Vagina (tissue), 2 donors: ENCODE data around the gene KIF16B.

Experiments used
- POLR2A ChIP-seq, 2 donors: fragments of 450-650 bp; IDR thresholded peaks; one replicate each; pipeline ENCODE4 v1.6.1; 2017; ENCODE audit warnings: antibody characterized with exemption in 2 of 2, mild to moderate bottlenecking in 2 of 2, moderate library complexity in 2 of 2
- POLR2AphosphoS5 ChIP-seq, 2 donors: sonication (generic); formaldehyde crosslinking; IDR thresholded peaks; one replicate each; pipeline ENCODE4 v1.9.0; 2017; ENCODE audit warnings: antibody characterized with exemption in 2 of 2, mild to moderate bottlenecking in 2 of 2, low read depth in 1 of 2; ENCODE audit not compliant: insufficient read depth in 1 of 2
- TF ChIP-seq, protein P1 (sequence below), 3 experiments: fragments of 450-650 bp in 2 of 3; fragments of 200-600 bp in 1 of 3; sonication (generic) in 1 of 3; IDR thresholded peaks; one replicate each; pipeline ENCODE4 v1.5.1; 2017 to 2019; ENCODE audit warnings: antibody characterized with exemption in 3 of 3, mild to moderate bottlenecking in 2 of 3, moderate library complexity in 2 of 3

DNA sequence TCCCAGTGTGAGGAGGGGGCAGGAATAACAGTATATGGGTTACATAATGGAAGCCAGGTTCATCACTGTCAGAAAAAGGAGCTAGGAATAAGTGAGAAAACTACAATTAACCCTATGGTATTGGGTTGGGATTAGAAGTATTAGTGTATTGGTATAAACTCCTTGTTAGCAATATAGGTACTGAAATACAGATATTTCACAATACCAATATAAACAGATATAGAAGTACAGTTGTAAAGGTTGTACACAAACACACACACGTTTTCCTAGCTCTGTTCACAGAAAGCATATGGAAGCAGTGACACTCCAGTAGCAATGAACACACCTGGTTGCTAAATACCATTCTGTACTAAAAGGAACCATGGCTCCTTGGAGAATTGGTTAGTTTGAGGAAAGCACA is 148.5 kb downstream of the KIF16B start:
- TF ChIP-seq, protein P1, sequence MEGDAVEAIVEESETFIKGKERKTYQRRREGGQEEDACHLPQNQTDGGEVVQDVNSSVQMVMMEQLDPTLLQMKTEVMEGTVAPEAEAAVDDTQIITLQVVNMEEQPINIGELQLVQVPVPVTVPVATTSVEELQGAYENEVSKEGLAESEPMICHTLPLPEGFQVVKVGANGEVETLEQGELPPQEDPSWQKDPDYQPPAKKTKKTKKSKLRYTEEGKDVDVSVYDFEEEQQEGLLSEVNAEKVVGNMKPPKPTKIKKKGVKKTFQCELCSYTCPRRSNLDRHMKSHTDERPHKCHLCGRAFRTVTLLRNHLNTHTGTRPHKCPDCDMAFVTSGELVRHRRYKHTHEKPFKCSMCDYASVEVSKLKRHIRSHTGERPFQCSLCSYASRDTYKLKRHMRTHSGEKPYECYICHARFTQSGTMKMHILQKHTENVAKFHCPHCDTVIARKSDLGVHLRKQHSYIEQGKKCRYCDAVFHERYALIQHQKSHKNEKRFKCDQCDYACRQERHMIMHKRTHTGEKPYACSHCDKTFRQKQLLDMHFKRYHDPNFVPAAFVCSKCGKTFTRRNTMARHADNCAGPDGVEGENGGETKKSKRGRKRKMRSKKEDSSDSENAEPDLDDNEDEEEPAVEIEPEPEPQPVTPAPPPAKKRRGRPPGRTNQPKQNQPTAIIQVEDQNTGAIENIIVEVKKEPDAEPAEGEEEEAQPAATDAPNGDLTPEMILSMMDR (IDR thresholded peaks at IDR 0.05) = no peak
- TF ChIP-seq POLR2AphosphoS5 (IDR thresholded peaks at IDR 0.05; ENCODE audit: insufficient read depth in 1 of 2, low read depth in 1 of 2) (no peak), POLR2A (IDR thresholded peaks at IDR 0.05) (no peak)
